H54 (cell line): ENCODE data around the gene UNC13C.

Experiments
- DNase-seq: peaks from one replicate; pipeline ENCODE4 v3.0.0; 2011; ENCODE audit warnings: low spot score, mixed read lengths; ENCODE audit not compliant: insufficient read length
- FAIRE-seq: peaks from 3 replicates; lab custom pipeline; 2011; peaks lifted over from hg19 to GRCh38; lab: Jason Lieb, UNC
- POLR2A ChIP-seq: IDR thresholded peaks from 2 replicates; pipeline ENCODE4 v1.6.1; 2011; ENCODE audit warnings: low read depth, mild to moderate bottlenecking, low read length

Gene UNC13C

DNA sequence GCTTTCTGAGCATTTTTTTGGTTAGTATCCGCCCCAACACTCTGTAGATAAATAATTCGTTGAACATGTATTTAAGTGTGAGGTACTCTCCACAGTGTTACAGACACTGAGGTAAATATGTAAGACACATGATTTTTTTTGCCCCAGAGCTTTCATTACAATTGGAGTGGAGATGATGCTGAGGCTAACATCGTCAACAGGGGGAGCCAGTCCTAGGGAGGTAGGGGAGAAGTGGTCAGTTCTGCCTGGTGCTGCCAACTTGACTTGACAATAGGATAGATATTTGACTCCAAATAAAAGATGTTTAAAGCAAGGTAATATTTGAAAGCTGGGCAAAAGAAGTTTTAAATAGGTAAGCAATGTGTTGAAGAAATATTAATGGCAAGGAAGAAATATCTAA, 295.7 kb downstream of the UNC13C start:
- TF ChIP-seq POLR2A = no peak
- DNase-seq (peak; percentile 0), FAIRE-seq (no peak)

DNA sequence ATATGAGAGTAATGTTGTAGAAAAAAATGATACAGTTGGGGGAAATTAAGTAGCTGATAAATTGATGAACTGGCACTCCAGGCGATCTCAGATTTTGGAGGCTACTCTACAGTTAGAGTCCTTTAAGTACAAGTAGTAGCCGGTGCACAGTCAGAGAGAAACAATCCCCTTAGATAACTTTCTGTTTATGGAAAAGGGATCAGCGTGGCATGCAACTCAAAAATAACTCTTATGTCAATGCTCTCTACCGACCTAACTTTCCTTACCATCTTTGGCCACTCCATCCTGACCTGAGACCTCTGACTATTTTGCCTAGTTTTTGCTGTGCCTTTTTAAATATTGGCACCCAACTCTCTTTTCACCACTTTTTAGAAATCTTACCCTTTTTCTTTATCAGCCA, 299.6 kb downstream of the UNC13C start:
- TF ChIP-seq POLR2A = no peak
- FAIRE-seq = no peak

DNA sequence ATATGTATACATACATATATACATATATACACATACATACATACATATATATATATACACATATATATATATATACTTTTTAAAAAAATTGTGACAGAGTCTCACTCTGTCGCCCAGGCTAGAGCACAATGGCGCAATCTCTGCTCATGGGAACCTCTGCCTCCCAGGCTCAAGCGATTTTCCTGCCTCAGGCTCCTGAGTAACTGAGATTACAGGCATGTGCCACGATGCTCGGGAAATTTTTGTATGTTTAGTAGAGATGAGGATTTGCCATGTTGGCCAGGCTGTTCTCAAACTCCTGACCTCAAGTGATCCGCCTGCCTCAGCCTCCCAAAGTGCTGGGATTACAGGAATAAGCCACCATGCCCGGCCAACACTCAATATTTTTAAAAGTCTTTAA, 302.5 kb downstream of the UNC13C start:
- TF ChIP-seq POLR2A = no peak
- DNase-seq (no peak), FAIRE-seq (no peak)

More for the DNA sequence above, 299.6 kb downstream of the UNC13C start:
- no peak for DNase-seq

DNA sequence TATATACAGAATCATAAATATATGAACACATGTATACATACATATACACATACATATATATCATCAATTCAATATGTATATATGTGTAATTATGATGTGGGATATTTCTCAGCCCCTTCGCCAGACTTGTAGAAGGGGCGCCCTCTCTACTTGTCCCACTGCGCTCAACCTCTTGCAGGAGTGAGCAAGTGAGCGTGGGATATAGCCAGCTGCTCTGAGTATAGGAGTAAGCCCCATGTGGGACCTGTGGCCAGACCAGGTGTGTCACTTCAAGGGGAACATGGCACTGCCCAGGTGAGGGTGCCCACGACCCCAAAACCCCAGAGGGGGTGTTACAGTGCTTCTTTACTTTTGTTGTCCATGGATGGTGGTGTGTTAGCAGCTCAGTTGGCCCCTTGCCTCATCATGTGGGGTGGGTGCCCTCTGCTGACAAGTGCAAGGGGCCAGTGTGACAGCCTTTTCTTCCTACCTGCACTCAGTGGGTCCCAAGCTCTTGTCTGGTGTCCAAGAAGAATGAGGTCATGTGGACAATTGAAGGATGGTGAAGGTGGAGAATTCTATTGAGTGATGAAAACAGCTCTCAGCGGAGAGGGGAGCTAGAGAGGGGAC, 304.1 kb downstream of the UNC13C start:
- DNase-seq (no peak), FAIRE-seq (no peak)
- no peak for TF ChIP-seq POLR2A

DNA sequence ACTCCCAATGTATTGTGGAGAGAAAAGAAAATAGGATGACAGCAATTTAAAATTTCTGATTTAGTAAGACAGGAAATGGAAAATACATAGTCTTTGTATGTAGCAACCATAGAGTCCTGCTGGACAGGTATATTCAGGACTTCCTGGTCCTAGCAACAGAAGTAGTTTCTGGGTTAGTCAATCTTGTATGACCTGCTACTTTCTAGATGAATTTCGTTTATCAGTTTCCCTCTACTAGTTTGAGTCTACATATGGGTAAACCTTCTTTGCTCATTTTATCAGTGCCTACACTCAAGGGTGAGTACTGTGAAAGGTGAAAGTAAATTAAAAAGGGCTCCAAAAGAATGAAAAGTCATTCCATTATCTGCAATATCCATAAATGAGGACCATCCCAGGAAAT, 309.8 kb downstream of the UNC13C start:
- no peak for DNase-seq

DNA sequence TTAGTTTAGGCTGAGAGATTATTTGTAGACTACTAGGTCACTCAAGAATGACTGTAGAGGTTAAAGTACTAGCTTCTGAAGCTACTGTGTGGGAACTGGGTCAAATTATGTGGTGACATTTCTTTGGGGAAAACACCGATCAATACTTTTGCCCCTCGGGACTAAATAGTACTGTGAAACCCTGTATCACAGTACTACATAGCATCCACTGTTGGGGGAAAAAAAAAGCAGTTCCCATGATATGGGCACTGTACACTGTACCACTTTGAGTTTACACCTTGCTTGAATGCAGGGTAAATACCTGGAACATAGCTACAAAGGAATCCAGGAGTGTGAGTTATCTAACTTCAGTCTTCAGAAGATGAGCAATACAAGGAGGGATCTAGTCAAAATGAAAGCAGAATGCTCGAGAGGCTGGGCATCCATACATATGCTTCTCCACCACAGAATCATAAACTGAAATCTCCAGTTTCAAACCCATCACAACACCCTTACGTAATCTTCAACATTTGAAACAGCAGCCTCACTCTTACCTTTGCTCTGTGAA, 311.4 kb downstream of the UNC13C start:
- FAIRE-seq (no peak), DNase-seq (no peak)
- TF ChIP-seq POLR2A = no peak

More for the DNA sequence above, 309.8 kb downstream of the UNC13C start:
- no peak for FAIRE-seq
- TF ChIP-seq POLR2A = no peak

DNA sequence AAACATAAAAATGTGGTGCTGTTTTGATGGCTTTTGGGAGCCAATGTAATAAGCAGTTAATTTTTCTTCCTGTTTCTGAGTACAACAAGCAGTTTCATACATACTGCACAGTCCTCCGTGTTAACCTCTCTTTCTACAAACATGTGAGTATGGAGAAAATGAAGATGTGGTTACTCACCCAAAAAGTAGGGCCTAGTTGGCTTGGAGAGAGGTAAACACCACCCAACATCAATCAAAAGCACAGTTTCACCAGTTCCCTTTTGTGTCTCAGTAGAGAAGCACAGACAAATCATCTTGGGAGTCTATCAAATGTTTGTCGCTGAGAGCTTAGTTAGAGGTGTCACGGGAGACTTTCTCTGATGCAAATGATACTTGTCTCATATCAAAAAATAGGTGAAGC, 320.2 kb downstream of the UNC13C start:
- FAIRE-seq (no peak), DNase-seq (no peak)
- TF ChIP-seq POLR2A = no peak

DNA sequence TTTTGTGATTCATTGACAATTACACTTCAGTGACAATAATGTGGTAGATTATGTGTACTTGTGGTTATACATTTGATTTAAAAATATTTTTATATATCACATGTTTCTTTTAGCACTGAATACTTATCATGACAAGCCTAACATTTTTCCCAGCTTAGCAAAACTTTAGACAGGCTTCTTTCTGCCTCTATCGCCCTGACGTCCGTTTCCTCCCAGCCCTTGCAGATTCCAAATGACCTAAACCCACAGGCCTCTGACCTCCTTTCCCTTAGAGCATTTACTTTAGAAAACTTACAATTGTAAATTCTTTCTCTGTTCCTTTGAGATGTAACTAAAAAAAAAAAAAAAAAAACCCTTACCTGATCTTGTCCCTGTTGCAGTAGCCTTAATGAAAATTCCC, 326.1 kb downstream of the UNC13C start:
- FAIRE-seq = no peak
- no peak for TF ChIP-seq POLR2A
- DNase-seq = no peak

DNA sequence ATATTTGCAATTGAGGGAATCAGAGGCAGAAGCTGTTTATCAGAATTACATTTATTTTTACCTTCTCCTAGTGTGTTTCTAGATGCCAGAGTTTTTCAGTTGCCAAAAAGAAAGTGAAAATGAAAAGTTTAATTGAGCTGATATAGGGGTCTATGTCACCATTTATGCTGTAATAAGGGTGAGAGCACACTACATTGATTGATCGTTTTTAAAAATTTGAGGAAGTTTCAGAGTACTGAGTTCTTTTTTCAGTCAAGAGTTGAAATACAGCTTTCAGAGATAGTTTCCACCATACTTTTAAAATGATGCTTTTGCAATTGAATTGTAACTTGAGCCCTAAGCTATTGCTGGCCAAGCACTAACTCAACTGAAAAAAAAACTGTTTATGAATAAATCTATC, 326.9 kb downstream of the UNC13C start:
- no peak for TF ChIP-seq POLR2A
- no peak for FAIRE-seq
- no peak for DNase-seq

DNA sequence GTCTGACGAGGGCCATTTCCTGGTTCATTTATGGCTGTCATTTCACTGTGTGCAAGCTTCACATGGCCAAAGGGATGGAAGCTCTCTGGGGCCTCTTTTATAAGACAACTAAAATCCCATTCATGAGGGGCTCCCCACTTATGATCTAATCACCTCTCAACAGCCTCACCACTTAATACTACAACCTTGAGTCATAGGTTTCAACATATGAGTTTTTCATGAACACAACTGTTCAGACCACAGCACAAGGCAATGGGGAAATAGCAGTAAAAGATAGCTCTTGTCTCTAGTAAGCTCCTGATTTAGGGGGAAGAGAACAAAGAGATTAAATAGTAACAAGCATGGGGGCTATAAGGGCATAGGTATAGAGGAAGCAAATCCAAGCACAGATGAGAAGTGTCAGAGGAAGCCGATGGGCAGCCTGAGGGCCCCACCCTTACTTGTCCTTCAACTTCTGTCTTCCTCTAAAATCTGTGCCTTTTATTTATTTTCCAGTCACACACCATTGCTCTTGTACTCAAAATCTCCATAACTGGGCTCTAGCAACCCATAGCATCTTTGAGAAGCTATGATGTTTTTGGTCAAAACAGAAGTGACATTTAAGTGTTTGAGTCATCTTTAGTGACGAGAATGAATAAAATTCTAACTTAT, 329.1 kb downstream of the UNC13C start:
- DNase-seq (no peak), FAIRE-seq (no peak)
- TF ChIP-seq POLR2A = no peak

DNA sequence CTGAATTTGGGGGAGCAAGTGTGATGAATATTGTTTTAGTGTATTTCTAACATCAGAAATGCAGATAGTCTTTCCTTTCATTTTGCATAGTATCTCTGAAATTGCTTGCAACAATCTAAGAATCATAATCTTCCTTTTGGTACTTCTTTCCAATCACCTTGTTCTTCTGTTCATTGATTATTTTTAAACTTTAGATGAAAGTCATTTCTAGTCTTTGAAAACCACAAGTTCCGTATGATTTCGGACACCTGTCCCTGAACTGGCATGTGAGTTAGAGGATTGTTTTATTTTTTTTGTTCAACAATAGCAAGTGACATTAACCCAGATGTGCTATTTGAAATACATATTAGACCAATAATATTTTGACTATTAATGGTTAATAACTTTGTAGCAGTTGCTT, 329.7 kb downstream of the UNC13C start:
- no peak for FAIRE-seq

DNA sequence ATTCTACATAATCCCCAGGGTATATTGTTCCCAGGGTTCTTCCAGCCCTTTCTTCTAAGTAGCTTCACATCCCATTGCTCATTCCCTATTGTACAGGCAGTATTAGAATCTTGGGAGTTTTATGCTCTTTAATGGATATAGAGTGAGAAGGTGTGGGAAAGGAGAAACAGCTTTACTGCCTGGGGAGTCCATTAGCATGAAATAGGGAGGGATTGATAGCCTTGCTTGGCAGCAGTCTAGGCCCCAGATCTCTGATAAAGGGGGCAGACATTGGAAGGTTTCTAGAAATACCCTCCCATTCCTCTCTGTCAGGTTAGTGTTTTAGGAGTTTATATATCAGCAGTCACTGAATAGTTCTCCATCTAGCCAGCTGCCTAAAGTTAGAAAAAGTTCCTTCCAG, 334.3 kb downstream of the UNC13C start:
- DNase-seq (no peak), FAIRE-seq (no peak)
- no peak for TF ChIP-seq POLR2A

More for the DNA sequence above, 329.7 kb downstream of the UNC13C start:
- no peak for TF ChIP-seq POLR2A
- no peak for DNase-seq

DNA sequence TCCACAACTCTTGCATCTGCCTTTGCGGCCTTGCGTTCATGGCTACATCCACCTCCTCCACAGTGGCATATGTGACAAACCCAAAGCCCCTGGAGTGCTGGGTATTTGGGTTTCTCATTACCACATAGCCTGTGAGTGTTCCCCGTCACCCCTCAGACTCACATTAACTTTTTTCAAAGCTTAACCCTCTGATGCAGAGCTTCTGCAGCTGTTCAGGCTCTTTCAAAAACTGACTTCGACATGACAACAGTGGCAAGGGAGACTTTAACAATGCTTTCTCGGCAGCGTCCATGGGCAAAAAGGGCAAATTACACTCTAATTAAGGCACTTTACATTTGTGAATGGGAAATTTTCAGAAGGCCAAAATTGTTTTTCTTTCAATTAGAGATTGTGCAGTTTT, 343.2 kb downstream of the UNC13C start:
- TF ChIP-seq POLR2A = no peak
- FAIRE-seq = no peak
- no peak for DNase-seq

DNA sequence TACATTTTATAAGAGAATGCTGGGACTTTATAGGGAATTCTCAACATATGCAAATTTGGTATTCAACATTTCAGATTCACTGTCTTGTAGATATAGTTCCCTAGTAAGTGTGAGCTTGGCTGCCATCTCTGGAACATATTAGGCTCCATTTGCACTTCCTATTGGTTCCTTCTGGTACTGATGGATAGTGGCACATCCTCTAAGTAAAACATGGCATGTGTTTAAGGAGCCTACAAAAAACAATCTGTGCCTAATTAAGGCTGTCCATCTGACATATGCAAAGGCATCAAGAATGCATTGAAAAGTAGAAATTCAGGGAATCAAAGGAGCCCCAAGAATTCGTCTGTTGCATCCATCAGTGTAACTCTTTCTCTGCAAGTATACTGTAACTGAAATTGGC, 344.1 kb downstream of the UNC13C start:
- no peak for TF ChIP-seq POLR2A
- DNase-seq = no peak
- no peak for FAIRE-seq

DNA sequence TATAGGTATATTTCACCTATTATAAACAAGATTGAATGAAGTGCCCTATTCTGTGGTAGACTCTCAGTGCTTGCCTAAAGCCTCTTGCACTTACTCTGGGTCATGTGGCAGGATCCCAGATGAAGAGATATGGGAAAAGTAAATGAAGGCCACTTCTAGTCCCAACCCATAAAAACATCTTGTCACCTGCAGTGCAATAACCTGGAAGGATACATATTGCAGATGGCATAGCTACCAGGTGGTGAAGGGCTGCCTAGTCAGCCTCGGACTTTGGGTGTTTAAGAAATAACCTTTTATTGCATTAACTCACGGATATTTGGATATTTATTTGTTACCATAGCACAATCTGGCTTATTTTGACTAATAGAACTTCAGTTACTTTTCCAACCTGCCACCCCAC, 367.1 kb downstream of the UNC13C start:
- DNase-seq (no peak), FAIRE-seq (no peak)
- TF ChIP-seq POLR2A = no peak
